Kidney (tissue), 14 donors: Measurements from ENCODE around the gene PPP5C. TPM values are rescaled to one million over a fixed set of nuclear protein-coding genes. Genes with fewer than 3 reads are reported as not detected.

Source experiments
- DNase-seq, 5 donors: peaks; one replicate each; pipeline ENCODE4 v3.0.0-alpha.2; 2013 to 2020
- FAIRE-seq: peaks from 2 replicates; lab custom pipeline; 2012; peaks lifted over from hg19 to GRCh38; lab: Jason Lieb, UNC
- H3K27ac ChIP-seq, 2 donors: one replicate each; pipeline ENCODE4 v1.7.0; 2013; ENCODE audit warnings: low read depth in 2 of 2, low read length in 2 of 2, inconsistent platforms in 1 of 2
- H3K27me3 ChIP-seq: one replicate; pipeline ENCODE4 v1.7.1; 2013; ENCODE audit warnings: low read length, inconsistent platforms; ENCODE audit not compliant: control insufficient read depth, insufficient read depth
- H3K36me3 ChIP-seq, 3 donors: one replicate each; pipeline versions ENCODE4 v1.7.0 to v1.7.1; 2013; ENCODE audit warnings: low read length in 3 of 3, control low read depth in 1 of 3, inconsistent platforms in 1 of 3; ENCODE audit not compliant: insufficient read depth in 3 of 3, control insufficient read depth in 2 of 3
- H3K4me1 ChIP-seq, 3 donors: one replicate each; pipeline versions ENCODE4 v1.7.0 to v1.7.1; 2013; ENCODE audit warnings: low read length in 3 of 3, inconsistent platforms in 1 of 3, low read depth in 1 of 3; ENCODE audit not compliant: control insufficient read depth in 2 of 3, insufficient read depth in 2 of 3
- H3K4me3 ChIP-seq, 3 donors: one replicate each; pipeline versions ENCODE4 v1.7.0 to v1.8.1; 2013; ENCODE audit warnings: low read length in 3 of 3, control low read depth in 1 of 3, inconsistent platforms in 1 of 3
- H3K9ac ChIP-seq, 3 donors: one replicate each; pipeline versions ENCODE4 v1.7.0 to v1.7.1; 2013; ENCODE audit warnings: low read length in 3 of 3, control low read depth in 1 of 3, inconsistent platforms in 1 of 3
- H3K9me3 ChIP-seq, 3 donors: one replicate each; pipeline versions ENCODE4 v1.7.0 to v1.7.1; 2013; ENCODE audit warnings: low read length in 3 of 3, control low read depth in 1 of 3, inconsistent platforms in 1 of 3; ENCODE audit not compliant: control insufficient read depth in 2 of 3, insufficient read depth in 1 of 3
- CTCF ChIP-seq: IDR thresholded peaks from 3 replicates; pipeline ENCODE4 v1.5.1; 2012; ENCODE audit warnings: mild to moderate bottlenecking, moderate library complexity, borderline replicate concordance; ENCODE audit not compliant: insufficient read depth; ENCODE audit errors: extremely low read depth
- intact Hi-C: fragments of 100-400 bp; cut with DNase I; formaldehyde crosslinking; loops from one replicate; pipeline ENCODE4 v1.11.1; 2022
- polyA plus RNA-seq: library from polyadenylated mRNA; stranded (reverse); fragments of 350-450 nt; fragmentation: Illumina TruSeq; extraction: RNeasy Lipid Tissue Mini Kit (QIAGEN cat#74804); gene quantifications from one replicate; pipeline ENCODE4 v1.2.3, GENCODE V29; 2014; ENCODE audit warnings: low read depth, low replicate concordance; ENCODE audit not compliant: insufficient read depth
- total RNA-seq: library from RNA; stranded (reverse); fragmentation: NEBNext Ultra II Directional; extraction: Animal tissue kit (Norgen Biotek cat#: 25700); gene quantifications from one replicate; pipeline ENCODE4 v1.2.1, GENCODE V29; 2021
- donor health status: control.
- donor health status: control.
- donor health status: control.
- donor health status: control.
- donor health status: control.
- donor health status: DM: yes; HTN: yes; CAD: no.
- donor health status: Normal renal cell carcinoma (clear cell type).

Gene PPP5C
- total and polyA plus RNA-seq, 2 donors from 2014 or later = 54.3 to 63.7 TPM

- Histone ChIP-seq H3K4me1 (peaks cover 0 to 31% (median 16%) of the 10 kb centered on the region in 3 donors), H3K9me3 (no peaks in the 10 kb centered on the region), H3K4me3 (no peak overlapping the region), H3K27ac (no peak overlapping the region), H3K27me3 (no peaks in the 10 kb centered on the region), H3K9ac (no peak overlapping the region), H3K36me3 (peaks cover 0 to 17% (median 11%) of the 10 kb centered on the region in 3 donors)
- TF ChIP-seq CTCF = no peak
- DNase-seq (no peak), FAIRE-seq (no peak)
- intact Hi-C loops = no loop called here
These were observed 7.0 kb downstream of the PPP5C start for GRCh38 chr19:46353730-46354528.

GRCh38 chr19:46355234-46356148 lies 8.6 kb downstream of the PPP5C start:
- no peaks in the 10 kb centered on the region for H3K9me3 ChIP-seq
- FAIRE-seq = no peak
- no peak overlapping the region for H3K4me3 ChIP-seq
- peak in 1 of 5 donors; percentile 26 for DNase-seq
- no peaks in the 10 kb centered on the region for H3K27me3 ChIP-seq
- peaks cover 0 to 17% (median 11%) of the 10 kb centered on the region in 3 donors for H3K36me3 ChIP-seq
- intact Hi-C loops = no loop called here
- no peak overlapping the region for H3K9ac ChIP-seq
- H3K4me1 ChIP-seq = peaks cover 0 to 22% (median 10%) of the 10 kb centered on the region in 3 donors
- no peak overlapping the region for H3K27ac ChIP-seq
- TF ChIP-seq CTCF = no peak

GRCh38 chr19:46356149-46357055 lies 9.5 kb downstream of the PPP5C start:
- peaks cover 0 to 13% (median 3%) of the 10 kb centered on the region in 3 donors for H3K4me1 ChIP-seq
- peaks cover 0 to 17% (median 11%) of the 10 kb centered on the region in 3 donors for H3K36me3 ChIP-seq
- FAIRE-seq (no peak), DNase-seq (peak in 1 of 5 donors; percentile 30)
- H3K27me3 ChIP-seq = no peaks in the 10 kb centered on the region
- no peaks in the 10 kb centered on the region for H3K9me3 ChIP-seq
- H3K27ac ChIP-seq = no peak overlapping the region
- no peak overlapping the region for H3K4me3 ChIP-seq
- no peak overlapping the region for H3K9ac ChIP-seq
- intact Hi-C loops = no loop called here
- TF ChIP-seq CTCF = no peak
